IMR-90 (cell line): ENCODE results near the gene OSBP2. TPM values are rescaled to one million over a fixed set of nuclear protein-coding genes. Genes with fewer than 3 reads are reported as not detected.

Experiments used
- ATAC-seq: fragments of 200-7000 bp; cut with Tn5 transposase; 2 replicates; pipeline ENCODE4 v1.9.1; 2020; ENCODE audit warnings: low read depth, mild to moderate bottlenecking, moderate library complexity
- BruUV-seq: library from RNA; stranded (reverse); fragments of 400-500 nt; replicated peaks from 2 replicates; lab custom pipeline; 2021; lab: Mats Ljungman, UMichigan
- CTCF ChIA-PET: fragments of 300-600 bp; formaldehyde crosslinking; extraction: SDS; loops from one replicate; lab custom pipeline; 2021; ENCODE audit warnings: antibody characterized with exemption; lab: Yijun Ruan, JAX
- POLR2A ChIA-PET: fragments of 300-600 bp; sonication (Branson Sonifier 250); formaldehyde crosslinking; loops from one replicate; lab custom pipeline; 2022; ENCODE audit warnings: antibody characterized with exemption; ENCODE audit not compliant: unreplicated experiment; lab: Charles Lee
- DNase-seq: peaks from one replicate; pipeline ENCODE4 v3.0.0; 2013
- H2AFZ ChIP-seq: replicated peaks from 2 replicates; pipeline ENCODE3; 2013; ENCODE audit warnings: low read length, mild to moderate bottlenecking; ENCODE audit not compliant: poor library complexity
- H2AK5ac ChIP-seq: 2 replicates; pipeline ENCODE4 v1.6.1; 2013; ENCODE audit warnings: low read depth, low read length, inconsistent platforms
- H2AK9ac ChIP-seq: replicated peaks from 2 replicates; pipeline ENCODE3; 2013; ENCODE audit warnings: mild to moderate bottlenecking, low read depth, low read length, moderate library complexity; ENCODE audit not compliant: poor library complexity
- H2BK120ac ChIP-seq: 2 replicates; pipeline ENCODE4 v1.6.1; 2013; ENCODE audit warnings: low read depth, low read length, inconsistent platforms
- H2BK15ac ChIP-seq: 3 replicates; pipeline ENCODE4 v1.6.1; 2013; ENCODE audit warnings: low read depth, low read length, inconsistent platforms
- H2BK20ac ChIP-seq: 2 replicates; pipeline ENCODE4 v1.6.1; 2013; ENCODE audit warnings: low read depth, mild to moderate bottlenecking, inconsistent platforms, low read length, moderate library complexity
- H2BK5ac ChIP-seq: 2 replicates; pipeline ENCODE4 v1.6.1; 2013; ENCODE audit warnings: mild to moderate bottlenecking, low read depth, low read length, inconsistent platforms; ENCODE audit not compliant: poor library complexity, severe bottlenecking
- H3K14ac ChIP-seq: replicated peaks from 2 replicates; pipeline ENCODE4 v1.6.1; 2013; ENCODE audit warnings: low read depth, low read length, inconsistent platforms
- H3K18ac ChIP-seq: 2 replicates; pipeline ENCODE4 v1.6.1; 2013; ENCODE audit warnings: low read depth, low read length, control low read depth
- H3K23ac ChIP-seq: 2 replicates; pipeline ENCODE4 v1.6.1; 2013; ENCODE audit warnings: low read depth, low read length, inconsistent platforms
- H3K27ac ChIP-seq: 2 replicates; pipeline ENCODE4 v1.5.1; 2013; ENCODE audit warnings: mild to moderate bottlenecking, control low read depth, low read length; ENCODE audit not compliant: insufficient read depth
- H3K27me3 ChIP-seq: 2 replicates; pipeline ENCODE4 v1.6.1; 2013; ENCODE audit warnings: low read length; ENCODE audit not compliant: control insufficient read depth, insufficient read depth
- H3K36me3 ChIP-seq: 2 replicates; pipeline ENCODE4 v1.6.1; 2013; ENCODE audit warnings: low read length, mixed read lengths; ENCODE audit not compliant: control insufficient read depth, insufficient read depth
- H3K4ac ChIP-seq: 2 replicates; pipeline ENCODE4 v1.6.1; 2013; ENCODE audit warnings: low read depth, low read length, inconsistent platforms
- H3K4me1 ChIP-seq: 2 replicates; pipeline ENCODE4 v1.6.1; 2013; ENCODE audit warnings: low read length, mixed read lengths; ENCODE audit not compliant: control insufficient read depth, insufficient read depth
- H3K4me2 ChIP-seq: 2 replicates; pipeline ENCODE4 v1.6.1; 2013; ENCODE audit warnings: low read depth, mild to moderate bottlenecking, control low read depth, low read length, moderate library complexity
- H3K4me3 ChIP-seq: 2 replicates; pipeline ENCODE4 v1.5.1; 2013; ENCODE audit warnings: low read depth, mild to moderate bottlenecking, control low read depth, low read length, moderate library complexity; ENCODE audit not compliant: insufficient read depth
- H3K56ac ChIP-seq: 2 replicates; pipeline ENCODE4 v1.6.1; 2013; ENCODE audit warnings: low read length, inconsistent platforms; ENCODE audit not compliant: insufficient read depth; ENCODE audit errors: extremely low read depth
- H3K79me1 ChIP-seq, 2 experiments: 2 replicates each; pipeline ENCODE4 v1.6.1; 2013; ENCODE audit warnings: low read length in 2 of 2, inconsistent platforms in 1 of 2, low read depth in 1 of 2
- H3K9ac ChIP-seq: 2 replicates; pipeline ENCODE4 v1.6.1; 2013; ENCODE audit warnings: low read depth, low read length, control low read depth
- H3K9me1 ChIP-seq: 2 replicates; pipeline ENCODE4 v1.6.1; 2013; ENCODE audit warnings: low read length, inconsistent platforms; ENCODE audit not compliant: insufficient read depth
- H3K9me3 ChIP-seq: 2 replicates; pipeline ENCODE4 v1.6.1; 2013; ENCODE audit warnings: low read length; ENCODE audit not compliant: control insufficient read depth, insufficient read depth
- H4K20me1 ChIP-seq: 2 replicates; pipeline ENCODE4 v1.6.1; 2013; ENCODE audit warnings: low read length, inconsistent platforms; ENCODE audit not compliant: insufficient read depth
- H4K5ac ChIP-seq: 2 replicates; pipeline ENCODE4 v1.6.1; 2013; ENCODE audit warnings: mild to moderate bottlenecking, low read depth, low read length, control low read depth
- H4K8ac ChIP-seq, 2 experiments: 2 replicates each; pipeline ENCODE4 v1.6.1; 2013; ENCODE audit warnings: low read depth in 2 of 2, low read length in 2 of 2, control low read depth in 1 of 2, inconsistent platforms in 1 of 2
- H4K91ac ChIP-seq: 2 replicates; pipeline ENCODE4 v1.6.1; 2013; ENCODE audit warnings: low read depth, low read length, inconsistent platforms; ENCODE audit not compliant: insufficient read depth
- BHLHE40 ChIP-seq: fragments of 150-350 bp; IDR thresholded peaks from 2 replicates; pipeline ENCODE4 v1.6.1; 2016; ENCODE audit warnings: mild to moderate bottlenecking, low read depth, low read length
- CHD1 ChIP-seq: IDR thresholded peaks from 2 replicates; pipeline ENCODE4 v1.6.1; 2012; ENCODE audit warnings: low read depth, low read length, improper control_type of control experiment
- MAZ ChIP-seq: IDR thresholded peaks from 2 replicates; pipeline ENCODE4 v1.6.1; 2012; ENCODE audit warnings: low read depth, mild to moderate bottlenecking, low read length, improper control_type of control experiment, moderate library complexity, borderline replicate concordance
- POLR2A ChIP-seq: IDR thresholded peaks from 2 replicates; pipeline ENCODE4 v1.6.1; 2012; ENCODE audit warnings: mild to moderate bottlenecking, low read depth, low read length
- RAD21 ChIP-seq: IDR thresholded peaks from 2 replicates; pipeline ENCODE4 v1.6.1; 2012; ENCODE audit warnings: low read length, improper control_type of control experiment
- RFX5 ChIP-seq: IDR thresholded peaks from 2 replicates; pipeline ENCODE4 v1.8.0; 2012; ENCODE audit warnings: low read depth, mild to moderate bottlenecking, low read length, moderate library complexity
- WGBS, 2 experiments: methylation state at CpG; one replicate each; pipeline versions ENCODE4 v1.1.5 to v1.1.7; 2013; ENCODE audit warnings: missing lambda C conversion rate in 2 of 2; ENCODE audit not compliant: insufficient read length in 1 of 2; ENCODE audit errors: extremely low coverage in 2 of 2; 5-methylcytosine and 5-hydroxymethylcytosine counted together
- dilution Hi-C: fragments of 300-500 bp; cut with HindIII; formaldehyde crosslinking; loops from one replicate; pipeline ENCODE4 v1.14.3; 2018; ENCODE audit warnings: low sequenced_read_pairs; ENCODE audit not compliant: unreplicated experiment
- in situ Hi-C: fragments of 300-500 bp; cut with MboI; formaldehyde crosslinking; loops from 3 replicates; pipeline ENCODE4 v1.14.3; 2019; ENCODE audit warnings: low sequenced_read_pairs, inconsistent platforms, mixed read lengths
- intact Hi-C: fragments of 100-400 bp; cut with micrococcal nuclease; formaldehyde crosslinking; loops from 2 replicates; pipeline ENCODE4 v1.10.0; 2022
- polyA plus RNA-seq, 3 experiments: library from polyadenylated mRNA; depleted of rRNA; stranded (reverse); fragments of >200 nt; gene quantifications; 2 replicates each; pipeline ENCODE4 v1.2.3, GENCODE V29; 2012; ENCODE audit warnings: low replicate concordance in 1 of 3
- total RNA-seq: library from RNA; depleted of rRNA; stranded (reverse); fragments of >200 nt; gene quantifications from 2 replicates; pipeline ENCODE4 v1.2.3, GENCODE V29; 2012
- TF ChIP-seq, protein P1 (sequence below): fragments of 150-350 bp; IDR thresholded peaks from 2 replicates; pipeline ENCODE4 v1.6.1; 2016; ENCODE audit warnings: low read depth, mild to moderate bottlenecking, low read length, moderate library complexity, borderline replicate concordance
- TF ChIP-seq, protein P2 (sequence below): fragments of 150-350 bp; IDR thresholded peaks from 2 replicates; pipeline ENCODE4 v1.6.1; 2017; ENCODE audit warnings: mild to moderate bottlenecking, antibody characterized with exemption, low read length, low read depth

OSBP2 gene
- total and polyA plus RNA-seq, 2 of the 4 experiments (the other 2 are of a cell fraction) = 1.8 to 2.2 TPM

DNA sequence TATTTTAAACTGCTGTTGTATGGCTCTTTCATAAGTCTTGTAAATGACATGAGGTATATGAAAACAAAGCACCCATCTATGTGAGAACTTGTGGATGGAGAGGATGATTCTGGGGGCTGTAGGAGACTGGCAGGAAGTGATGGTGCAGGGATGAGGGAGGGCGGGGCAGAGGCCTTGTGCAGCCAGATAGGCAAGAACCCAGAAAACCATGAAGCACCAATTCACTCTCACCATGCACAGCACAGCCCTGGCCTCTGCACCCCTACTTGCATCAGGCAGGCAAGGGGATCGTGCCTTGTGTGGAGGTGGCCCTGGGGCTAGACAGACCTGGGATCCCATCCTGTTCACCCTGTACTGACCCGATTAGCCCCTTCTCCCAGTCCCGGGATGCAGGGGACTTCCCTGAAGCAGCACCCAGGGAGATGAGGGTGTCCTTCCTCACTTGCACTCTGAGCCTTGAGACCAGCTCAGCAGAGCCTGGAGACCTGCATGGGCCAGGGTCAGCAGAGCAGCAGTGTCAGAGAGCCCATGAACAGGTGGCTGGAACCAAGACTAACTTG lies 188.4 kb downstream of the OSBP2 start:
- Histone ChIP-seq H2AK9ac (no peak overlapping the region), H3K9me1 (no peaks in the 10 kb centered on the region), H2BK120ac (no peak overlapping the region), H4K8ac (no peak overlapping the region), H3K56ac (no peak overlapping the region), H3K27me3 (no peaks in the 10 kb centered on the region; the same call in 1 of the 2 replicates), H4K20me1 (no peaks in the 10 kb centered on the region), H3K18ac (no peak overlapping the region), H2BK20ac (no peak overlapping the region), H3K23ac (no peak overlapping the region), H2AK5ac (no peak overlapping the region), H2AFZ (no peak overlapping the region), H3K14ac (no peak overlapping the region), H3K79me1 (no peaks in the 10 kb centered on the region), H3K4ac (no peak overlapping the region), H3K9me3 (no peaks in the 10 kb centered on the region), H3K36me3 (no peaks in the 10 kb centered on the region), H4K91ac (no peak overlapping the region), H3K4me1 (no peaks in the 10 kb centered on the region; the same call in 1 of the 2 replicates), H3K4me3 (no peak overlapping the region), H4K5ac (no peak overlapping the region), H2BK5ac (no peak overlapping the region), H3K4me2 (no peak overlapping the region), H3K27ac (no peak overlapping the region), H2BK15ac (no peak overlapping the region), H3K9ac (no peak overlapping the region)
- BruUV-seq = no TSS peak
- CTCF ChIA-PET = no interaction called here
- 80% methylated on average over 1 of the region's 4 CpGs; no CpG with 5 or more reads in 1 of the 2 experiments for WGBS, 2 experiments
- dilution Hi-C loops = no loop called here
- TF ChIP-seq CHD1 (no peak), RFX5 (no peak), RAD21 (no peak), POLR2A (no peak), BHLHE40 (no peak), MAZ (no peak)
- TF ChIP-seq, protein P1, sequence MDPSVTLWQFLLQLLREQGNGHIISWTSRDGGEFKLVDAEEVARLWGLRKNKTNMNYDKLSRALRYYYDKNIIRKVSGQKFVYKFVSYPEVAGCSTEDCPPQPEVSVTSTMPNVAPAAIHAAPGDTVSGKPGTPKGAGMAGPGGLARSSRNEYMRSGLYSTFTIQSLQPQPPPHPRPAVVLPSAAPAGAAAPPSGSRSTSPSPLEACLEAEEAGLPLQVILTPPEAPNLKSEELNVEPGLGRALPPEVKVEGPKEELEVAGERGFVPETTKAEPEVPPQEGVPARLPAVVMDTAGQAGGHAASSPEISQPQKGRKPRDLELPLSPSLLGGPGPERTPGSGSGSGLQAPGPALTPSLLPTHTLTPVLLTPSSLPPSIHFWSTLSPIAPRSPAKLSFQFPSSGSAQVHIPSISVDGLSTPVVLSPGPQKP = no peak
- TF ChIP-seq, protein P2, sequence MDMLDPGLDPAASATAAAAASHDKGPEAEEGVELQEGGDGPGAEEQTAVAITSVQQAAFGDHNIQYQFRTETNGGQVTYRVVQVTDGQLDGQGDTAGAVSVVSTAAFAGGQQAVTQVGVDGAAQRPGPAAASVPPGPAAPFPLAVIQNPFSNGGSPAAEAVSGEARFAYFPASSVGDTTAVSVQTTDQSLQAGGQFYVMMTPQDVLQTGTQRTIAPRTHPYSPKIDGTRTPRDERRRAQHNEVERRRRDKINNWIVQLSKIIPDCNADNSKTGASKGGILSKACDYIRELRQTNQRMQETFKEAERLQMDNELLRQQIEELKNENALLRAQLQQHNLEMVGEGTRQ = no peak
- POLR2A ChIA-PET = no interaction called here
- in situ Hi-C loops = no loop called here
- intact Hi-C loops = no loop called here
- no peak for ATAC-seq
- no peak for DNase-seq
